H1 (cell line): ENCODE data around the gene OS9. TPM values are rescaled to one million over a fixed set of nuclear protein-coding genes. Genes with fewer than 3 reads are reported as not detected.

ENCODE experiments used
- CTCF ChIA-PET: fragments of 300-600 bp; sonication (Branson Sonifier 250); formaldehyde crosslinking; loops from one replicate; lab custom pipeline; 2021; ENCODE audit not compliant: partially characterized antibody; lab: Charles Lee
- POLR2A ChIA-PET: fragments of 300-600 bp; sonication (Branson Sonifier 250); formaldehyde crosslinking; loops from one replicate; lab custom pipeline; 2021; ENCODE audit warnings: inconsistent platforms; ENCODE audit not compliant: partially characterized antibody; lab: Charles Lee
- DNase-seq, 2 experiments: peaks; one replicate each; pipeline versions ENCODE4 v3.0.0 to v3.0.0-alpha.2; 2010 to 2022; ENCODE audit warnings: low spot score in 2 of 2, low read depth in 1 of 2, mixed read lengths in 1 of 2
- FAIRE-seq: peaks from 2 replicates; lab custom pipeline; 2011; peaks lifted over from hg19 to GRCh38; lab: Jason Lieb, UNC
- H2AFZ ChIP-seq: 2 replicates; pipeline ENCODE4 v1.8.1; 2012; ENCODE audit warnings: low read length, inconsistent platforms
- H2AK5ac ChIP-seq: 2 replicates; pipeline ENCODE4 v1.6.1; 2013; ENCODE audit warnings: low read depth, low read length
- H2BK120ac ChIP-seq: replicated peaks from 2 replicates; pipeline ENCODE3; 2013; ENCODE audit warnings: low read depth, low read length, inconsistent platforms
- H2BK12ac ChIP-seq: 2 replicates; pipeline ENCODE4 v1.6.1; 2013; ENCODE audit warnings: low read depth, low read length
- H2BK15ac ChIP-seq: 2 replicates; pipeline ENCODE4 v1.6.1; 2013; ENCODE audit warnings: low read length
- H2BK20ac ChIP-seq: 2 replicates; pipeline ENCODE4 v1.6.1; 2013; ENCODE audit warnings: low read length
- H2BK5ac ChIP-seq: 2 replicates; pipeline ENCODE4 v1.6.1; 2013; ENCODE audit warnings: low read depth, low read length
- H3K14ac ChIP-seq: 2 replicates; pipeline ENCODE4 v1.6.1; 2013; ENCODE audit warnings: inconsistent platforms; ENCODE audit not compliant: insufficient read length
- H3K18ac ChIP-seq: 2 replicates; pipeline ENCODE4 v1.6.1; 2013; ENCODE audit warnings: low read length; ENCODE audit errors: extremely low read depth
- H3K23ac ChIP-seq: 2 replicates; pipeline ENCODE4 v1.6.1; 2013; ENCODE audit warnings: inconsistent platforms; ENCODE audit not compliant: insufficient read length
- H3K23me2 ChIP-seq: 2 replicates; pipeline ENCODE4 v1.6.1; 2013; ENCODE audit warnings: low read depth, low read length
- H3K27ac ChIP-seq: 2 replicates; pipeline ENCODE4 v1.6.1; 2011; ENCODE audit warnings: low read depth, low read length, inconsistent platforms
- H3K27me3 ChIP-seq, 4 experiments: replicated peaks in 1 of 4; 1 replicate in 1 of 4; 2 replicates in 3 of 4; pipeline versions ENCODE4 v1.6.1 to v1.8.1; 2011 to 2013; ENCODE audit warnings: low read length in 3 of 4, mild to moderate bottlenecking in 3 of 4, inconsistent platforms in 2 of 4, mixed read lengths in 2 of 4, moderate library complexity in 1 of 4; ENCODE audit not compliant: control insufficient read depth in 3 of 4, insufficient read depth in 3 of 4; ENCODE audit errors: extremely low read depth in 1 of 4
- H3K36me3 ChIP-seq, 4 experiments: 2 replicates each; pipeline versions ENCODE4 v1.6.1 to v1.8.1; 2011 to 2013; ENCODE audit warnings: mild to moderate bottlenecking in 4 of 4, low read length in 3 of 4, moderate library complexity in 2 of 4, control low read depth in 1 of 4, inconsistent platforms in 1 of 4; ENCODE audit not compliant: insufficient read depth in 4 of 4, control insufficient read depth in 2 of 4
- H3K4ac ChIP-seq: replicated peaks from 2 replicates; pipeline ENCODE3; 2013; ENCODE audit warnings: low read length, low read depth, mixed read lengths, inconsistent platforms; ENCODE audit not compliant: insufficient read length
- H3K4me1 ChIP-seq, 4 experiments: replicated peaks in 1 of 4; 1 replicate in 1 of 4; 2 replicates in 3 of 4; pipeline versions ENCODE4 v1.6.1 to v1.8.1; 2011 to 2013; ENCODE audit warnings: low read length in 3 of 4, inconsistent platforms in 2 of 4, mixed read lengths in 1 of 4; ENCODE audit not compliant: insufficient read depth in 4 of 4, control insufficient read depth in 3 of 4
- H3K4me2 ChIP-seq, 2 experiments: 2 replicates each; pipeline versions ENCODE4 v1.6.1 to v1.8.1; 2011 to 2013; ENCODE audit warnings: low read depth in 2 of 2, low read length in 2 of 2, control low read depth in 1 of 2, inconsistent platforms in 1 of 2, mild to moderate bottlenecking in 1 of 2; ENCODE audit not compliant: insufficient read depth in 1 of 2
- H3K4me3 ChIP-seq, 4 experiments: fragments of 200-600, 300-600 bp in 1 of 4; sonication (generic), shearing (Covaris generic), sonication (Bioruptor Twin) in 1 of 4; 2 replicates each; pipeline versions ENCODE4 v1.5.1 to v1.8.1; 2011 to 2016; ENCODE audit warnings: low read length in 4 of 4, low read depth in 3 of 4, control low read depth in 2 of 4, inconsistent platforms in 2 of 4, mild to moderate bottlenecking in 2 of 4, mixed read lengths in 1 of 4, moderate library complexity in 1 of 4; ENCODE audit not compliant: insufficient read depth in 2 of 4; ENCODE audit errors: extremely low read depth in 1 of 4
- H3K56ac ChIP-seq: replicated peaks from 2 replicates; pipeline ENCODE3; 2013; ENCODE audit warnings: low read depth, mild to moderate bottlenecking, mixed read lengths, low read length, inconsistent platforms; ENCODE audit not compliant: insufficient read length
- H3K79me1 ChIP-seq: 2 replicates; pipeline ENCODE4 v1.6.1; 2013; ENCODE audit warnings: low read depth, low read length, control low read depth
- H3K79me2 ChIP-seq, 2 experiments: 2 replicates each; pipeline versions ENCODE4 v1.6.1 to v1.8.1; 2012 to 2013; ENCODE audit warnings: low read length in 2 of 2, mild to moderate bottlenecking in 2 of 2, inconsistent platforms in 1 of 2; ENCODE audit not compliant: insufficient read depth in 2 of 2, control insufficient read depth in 1 of 2
- H3K9ac ChIP-seq, 4 experiments: replicated peaks in 1 of 4; 1 replicate in 1 of 4; 2 replicates in 3 of 4; pipeline versions ENCODE4 v1.6.1 to v1.8.1; 2011 to 2013; ENCODE audit warnings: low read depth in 3 of 4, low read length in 3 of 4, control low read depth in 2 of 4, mild to moderate bottlenecking in 2 of 4, moderate library complexity in 2 of 4, inconsistent platforms in 1 of 4; ENCODE audit errors: extremely low read depth in 1 of 4
- H3K9me3 ChIP-seq, 2 experiments: 2 replicates each; pipeline versions ENCODE4 v1.6.1 to v1.8.1; 2012 to 2013; ENCODE audit warnings: mild to moderate bottlenecking in 2 of 2, moderate library complexity in 2 of 2, control low read depth in 1 of 2, inconsistent platforms in 1 of 2, low read depth in 1 of 2, low read length in 1 of 2, mixed read lengths in 1 of 2; ENCODE audit not compliant: insufficient read depth in 2 of 2
- H4K20me1 ChIP-seq, 2 experiments: replicated peaks in 1 of 2; 2 replicates each; pipeline versions ENCODE3 to v1.8.1; 2011 to 2013; ENCODE audit warnings: inconsistent platforms in 2 of 2, low read length in 2 of 2, mild to moderate bottlenecking in 1 of 2; ENCODE audit not compliant: insufficient read depth in 2 of 2, control insufficient read depth in 1 of 2
- H4K5ac ChIP-seq: 2 replicates; pipeline ENCODE4 v1.6.1; 2013; ENCODE audit warnings: low read length, low read depth, mixed read lengths, inconsistent platforms; ENCODE audit not compliant: insufficient read length
- H4K8ac ChIP-seq: 2 replicates; pipeline ENCODE4 v1.8.0; 2013; ENCODE audit warnings: mild to moderate bottlenecking, moderate library complexity, low read length, inconsistent platforms; ENCODE audit not compliant: insufficient read depth; ENCODE audit errors: extremely low read depth
- H4K91ac ChIP-seq: replicated peaks from 2 replicates; pipeline ENCODE3; 2013; ENCODE audit warnings: low read length, mixed read lengths, inconsistent platforms; ENCODE audit not compliant: insufficient read length
- MAX ChIP-seq: IDR thresholded peaks from 2 replicates; pipeline ENCODE4 v1.6.1; 2012; ENCODE audit warnings: inconsistent platforms
- SAP30 ChIP-seq: fragments of 300-600 bp; sonication (generic); IDR thresholded peaks from 2 replicates; pipeline ENCODE4 v1.7.1; 2012; ENCODE audit warnings: low read length, moderate library complexity, mild to moderate bottlenecking, inconsistent platforms; ENCODE audit not compliant: insufficient read depth, insufficient replicate concordance
- WGBS, 2 experiments: shearing (Covaris generic) in 1 of 2; methylation state at CpG; one replicate each; pipeline versions ENCODE4 v1.1.6 to v1.1.7; 2013 to 2015; ENCODE audit warnings: low lambda C conversion rate in 2 of 2, mixed read lengths in 2 of 2, inconsistent platforms in 1 of 2, low coverage in 1 of 2, missing lambda C conversion rate in 1 of 2; ENCODE audit not compliant: insufficient replicate concordance in 2 of 2, insufficient coverage in 1 of 2, insufficient read length in 1 of 2; ENCODE audit errors: extremely low coverage in 1 of 2, missing lambda C conversion rate in 1 of 2; 5-methylcytosine and 5-hydroxymethylcytosine counted together
- polyA plus RNA-seq, 7 experiments: library from polyadenylated mRNA; depleted of rRNA in 3 of 7; stranded (reverse) in 5 of 7; unstranded in 2 of 7; fragments of >200 nt in 5 of 7; fragments of 200-250 nt in 2 of 7; gene quantifications; 1 replicate in 5 of 7; 2 replicates in 1 of 7; 4 replicates in 1 of 7; pipeline versions ENCODE4 v1.2.1 to v1.2.3, GENCODE V29; 2011 to 2013; ENCODE audit warnings: missing spikeins in 2 of 7, mixed read lengths in 2 of 7
- total RNA-seq: library from RNA; stranded (reverse); fragmentation: NEBNext Ultra II Directional; extraction: Animal tissue kit (Norgen Biotek cat#: 25700); gene quantifications from 2 replicates; pipeline ENCODE4 v1.2.1, GENCODE V29; 2021
- TF ChIP-seq, protein P1 (sequence below): IDR thresholded peaks from 2 replicates; pipeline ENCODE4 v1.6.1; 2012; ENCODE audit warnings: low read length, inconsistent platforms

Gene OS9
- total and polyA plus RNA-seq, 2 of the 8 experiments (the other 6 are each of a cell fraction or from before 2014, with no cell fraction given): 71.0 to 108 TPM

GRCh38 chr12:57655541-57656240, 38.2 kb upstream of the OS9 start:
- Histone ChIP-seq H2BK5ac (no peak overlapping the region), H3K36me3 (no peaks in the 10 kb centered on the region), H3K4me2 (no peak overlapping the region), H3K4me1 (no peaks in the 10 kb centered on the region), H3K56ac (no peak overlapping the region), H2BK120ac (no peak overlapping the region), H3K79me2 (no peaks in the 10 kb centered on the region), H3K14ac (no peak overlapping the region), H3K4ac (no peak overlapping the region), H3K9ac (no peak overlapping the region), H3K27me3 (no peaks in the 10 kb centered on the region), H4K8ac (no peak overlapping the region), H3K18ac (no peak overlapping the region), H3K9me3 (peaks cover 31 to 35% of the 10 kb centered on the region in 2 experiments), H3K4me3 (no peak overlapping the region), H2BK12ac (no peak overlapping the region), H2BK15ac (no peak overlapping the region), H3K23me2 (no peaks in the 10 kb centered on the region), H4K5ac (no peak overlapping the region), H4K91ac (no peak overlapping the region), H2AFZ (no peak overlapping the region), H2BK20ac (no peak overlapping the region), H4K20me1 (no peaks in the 10 kb centered on the region), H3K23ac (no peak overlapping the region), H3K79me1 (no peaks in the 10 kb centered on the region), H3K27ac (no peak overlapping the region), H2AK5ac (no peak overlapping the region)
- FAIRE-seq (no peak), DNase-seq (no peak)
- no peak for TF ChIP-seq MAX
- TF ChIP-seq, protein P1, sequence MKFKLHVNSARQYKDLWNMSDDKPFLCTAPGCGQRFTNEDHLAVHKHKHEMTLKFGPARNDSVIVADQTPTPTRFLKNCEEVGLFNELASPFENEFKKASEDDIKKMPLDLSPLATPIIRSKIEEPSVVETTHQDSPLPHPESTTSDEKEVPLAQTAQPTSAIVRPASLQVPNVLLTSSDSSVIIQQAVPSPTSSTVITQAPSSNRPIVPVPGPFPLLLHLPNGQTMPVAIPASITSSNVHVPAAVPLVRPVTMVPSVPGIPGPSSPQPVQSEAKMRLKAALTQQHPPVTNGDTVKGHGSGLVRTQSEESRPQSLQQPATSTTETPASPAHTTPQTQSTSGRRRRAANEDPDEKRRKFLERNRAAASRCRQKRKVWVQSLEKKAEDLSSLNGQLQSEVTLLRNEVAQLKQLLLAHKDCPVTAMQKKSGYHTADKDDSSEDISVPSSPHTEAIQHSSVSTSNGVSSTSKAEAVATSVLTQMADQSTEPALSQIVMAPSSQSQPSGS: no peak
- TF ChIP-seq SAP30: no peak
- ChIA-PET POLR2A (interaction anchor here (0.6 kb wide), 1 partner anchor 73 kb away, joined by 4 read pairs; no protein-coding TSS in a partner anchor), CTCF (interaction anchor here (0.7 to 2.6 kb wide), 5 partner anchors 12 to 79 kb away, joined by 3 to 11 read pairs (median 5); partner anchors contain the start of gene OS9)
- WGBS, 2 experiments: 90% methylated on average over 19 of the region's 23 CpGs; no CpG with 5 or more reads in 1 of the 2 experiments
